Uterus (tissue), 4 donors: ENCODE data around the gene STAU1. TPM values are rescaled to one million over a fixed set of nuclear protein-coding genes. Genes with fewer than 3 reads are reported as not detected.
"Not testable (repeated sequence)": the region's sequence is repeated elsewhere in the genome, so short reads cannot be mapped to it uniquely, and the experiment has no call there.

Source experiments
- DNase-seq, 2 donors: peaks; one replicate each; pipeline ENCODE4 v3.0.0-alpha.2; 2019 to 2020
- H3K27ac ChIP-seq, 2 donors: fragments of 200-600 bp; sonication (generic); 1 replicate in 1 of 2; 2 replicates in 1 of 2; pipeline ENCODE4 v1.5.1; 2016 to 2018
- H3K27me3 ChIP-seq, 2 donors: fragments of 200-600 bp; sonication (generic); one replicate each; pipeline ENCODE4 v1.5.1; 2018 to 2019; ENCODE audit warnings: control low read depth in 1 of 2
- H3K36me3 ChIP-seq, 2 donors: fragments of 200-600 bp; sonication (generic); one replicate each; pipeline ENCODE4 v1.5.1; 2019; ENCODE audit warnings: control low read depth in 1 of 2
- H3K4me1 ChIP-seq, 2 donors: fragments of 200-600 bp; sonication (generic); one replicate each; pipeline ENCODE4 v1.5.1; 2018 to 2019; ENCODE audit warnings: control low read depth in 1 of 2
- H3K4me3 ChIP-seq, 2 donors: fragments of 200-600 bp; sonication (generic); 1 replicate in 1 of 2; 2 replicates in 1 of 2; pipeline ENCODE4 v1.5.1; 2018 to 2019; ENCODE audit warnings: mild to moderate bottlenecking in 1 of 2
- H3K9me3 ChIP-seq, 2 donors: fragments of 200-600 bp; sonication (generic); one replicate each; pipeline ENCODE4 v1.5.1; 2019; ENCODE audit warnings: control low read depth in 1 of 2
- CTCF ChIP-seq, 4 experiments: fragments of 200-600 bp in 2 of 4; fragments of 450-650 bp in 2 of 4; sonication (generic) in 2 of 4; IDR thresholded peaks; one replicate each; pipeline ENCODE4 v1.5.1; 2016 to 2019; ENCODE audit warnings: antibody characterized with exemption in 4 of 4, mild to moderate bottlenecking in 2 of 4, moderate library complexity in 1 of 4
- POLR2A ChIP-seq, 2 donors: fragments of 450-650 bp; IDR thresholded peaks; one replicate each; pipeline ENCODE4 v1.6.1; 2016; ENCODE audit warnings: antibody characterized with exemption in 2 of 2, mild to moderate bottlenecking in 1 of 2, moderate library complexity in 1 of 2
- intact Hi-C: fragments of 100-400 bp; cut with DNase I; formaldehyde crosslinking; loops from one replicate; pipeline ENCODE4 v1.15.1; 2023; ENCODE audit warnings: low total_unique reads
- total RNA-seq, 4 donors: library from RNA; depleted of rRNA in 3 of 4; stranded (reverse); fragments of >200 nt in 3 of 4; gene quantifications; one replicate each; pipeline versions ENCODE4 v1.1.0 to v1.2.4, GENCODE V29; 2014 to 2023
- donor health status: DM: yes; HTN: yes; CAD: no.

STAU1 gene
- total RNA-seq, 4 donors from 2014 or later = 52.6 to 97.1 (median 73.3) TPM

GRCh38 chr20:49203746-49204145 lies 15.6 kb upstream of the STAU1 start:
- Histone ChIP-seq H3K27ac (no peak overlapping the region), H3K9me3 (no peaks in the 10 kb centered on the region), H3K36me3 (no peaks in the 10 kb centered on the region), H3K4me3 (no peak overlapping the region), H3K27me3 (no peaks in the 10 kb centered on the region), H3K4me1 (no peaks in the 10 kb centered on the region)
- intact Hi-C loops = no loop called here
- TF ChIP-seq POLR2A (IDR thresholded peaks at IDR 0.05) (no peak), CTCF (IDR thresholded peaks at IDR 0.05) (no peak)
- no peak for DNase-seq

GRCh38 chr20:49203011-49203410 lies 14.9 kb upstream of the STAU1 start:
- Histone ChIP-seq H3K36me3 (no peaks in the 10 kb centered on the region), H3K27me3 (no peaks in the 10 kb centered on the region), H3K4me3 (no peak overlapping the region), H3K27ac (no peak overlapping the region), H3K4me1 (no peaks in the 10 kb centered on the region), H3K9me3 (no peaks in the 10 kb centered on the region)
- no peak for DNase-seq
- intact Hi-C loops = no loop called here
- TF ChIP-seq POLR2A (IDR thresholded peaks at IDR 0.05) (no peak), CTCF (IDR thresholded peaks at IDR 0.05) (no peak)

GRCh38 chr20:49199729-49200293 lies 11.7 kb upstream of the STAU1 start:
- no peaks in the 10 kb centered on the region for H3K27me3 ChIP-seq
- H3K9me3 ChIP-seq = no peaks in the 10 kb centered on the region
- no peak for TF ChIP-seq POLR2A (IDR thresholded peaks at IDR 0.05)
- no peak for TF ChIP-seq CTCF (IDR thresholded peaks at IDR 0.05)
- no peak overlapping the region for H3K27ac ChIP-seq
- intact Hi-C loops = no loop called here
- no peak overlapping the region for H3K4me3 ChIP-seq
- H3K36me3 ChIP-seq = no peaks in the 10 kb centered on the region
- H3K4me1 ChIP-seq = no peaks in the 10 kb centered on the region
- no peak for DNase-seq

- H3K4me1 ChIP-seq, H3K4me3 ChIP-seq, H3K9me3 ChIP-seq, H3K36me3 ChIP-seq, H3K27ac ChIP-seq, H3K27me3 ChIP-seq, DNase-seq, intact Hi-C loops: not testable (repeated sequence)
Observed at GRCh38 chr20:49192944-49193518, 4.9 kb upstream of the STAU1 start.

GRCh38 chr20:49187330-49187850 lies 744 bp downstream of the STAU1 start:
- H3K4me1 ChIP-seq = no peaks in the 10 kb centered on the region
- peak; percentile 36 to 40 for DNase-seq
- TF ChIP-seq POLR2A (IDR thresholded peaks at IDR 0.05) (no peak), CTCF (IDR thresholded peaks at IDR 0.05) (no peak)
- peak overlapping the region; percentile 63 to 98 for H3K4me3 ChIP-seq
- peak overlapping the region; percentile 94 to 96 for H3K27ac ChIP-seq
- H3K36me3 ChIP-seq = no peaks in the 10 kb centered on the region
- no peaks in the 10 kb centered on the region for H3K27me3 ChIP-seq
- no peaks in the 10 kb centered on the region for H3K9me3 ChIP-seq
- intact Hi-C loops = no loop called here
